Measurements from ENCODE around the gene GDF3. TPM values are rescaled to one million over a fixed set of nuclear protein-coding genes. Genes with fewer than 3 reads are reported as not detected.
A peak's percentile ranks its signal among the peaks of the same experiment; 100 is the strongest.
"Not testable (repeated sequence)": the region's sequence is repeated elsewhere in the genome, so short reads cannot be mapped to it uniquely, and the experiment has no call there.

Gene GDF3
- total RNA-seq, 3 donors from 2014 or later, result 0.33 TPM; not detected in 2

DNA sequence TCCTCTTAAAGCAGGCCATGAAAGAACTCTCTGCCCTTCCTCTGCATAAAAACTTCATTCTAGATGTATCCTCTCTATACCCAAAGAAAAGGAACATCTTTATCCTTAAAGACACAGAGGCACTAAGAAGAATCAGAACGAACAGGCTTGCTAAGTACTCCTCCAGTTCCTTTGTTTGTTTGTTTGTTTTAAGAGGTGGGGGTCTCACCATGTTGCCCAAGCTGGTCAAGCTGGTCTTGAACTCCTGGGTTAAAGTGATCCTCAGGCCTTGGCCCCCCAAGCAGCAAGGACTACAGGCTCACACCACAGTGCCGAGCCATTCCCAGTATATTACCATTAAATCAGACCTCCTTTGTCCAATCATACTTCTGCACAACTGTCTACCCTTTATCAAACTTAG, 14.0 kb downstream of the GDF3 start:
- no peaks in the 10 kb centered on the region for H3K36me3 ChIP-seq
- no peak overlapping the region for H3K27ac ChIP-seq
- no peaks in the 10 kb centered on the region for H3K9me3 ChIP-seq
- no peaks in the 10 kb centered on the region for H3K4me1 ChIP-seq
- no peak for TF ChIP-seq POLR2AphosphoS5 (IDR thresholded peaks at IDR 0.05)
- TF ChIP-seq, protein P1, sequence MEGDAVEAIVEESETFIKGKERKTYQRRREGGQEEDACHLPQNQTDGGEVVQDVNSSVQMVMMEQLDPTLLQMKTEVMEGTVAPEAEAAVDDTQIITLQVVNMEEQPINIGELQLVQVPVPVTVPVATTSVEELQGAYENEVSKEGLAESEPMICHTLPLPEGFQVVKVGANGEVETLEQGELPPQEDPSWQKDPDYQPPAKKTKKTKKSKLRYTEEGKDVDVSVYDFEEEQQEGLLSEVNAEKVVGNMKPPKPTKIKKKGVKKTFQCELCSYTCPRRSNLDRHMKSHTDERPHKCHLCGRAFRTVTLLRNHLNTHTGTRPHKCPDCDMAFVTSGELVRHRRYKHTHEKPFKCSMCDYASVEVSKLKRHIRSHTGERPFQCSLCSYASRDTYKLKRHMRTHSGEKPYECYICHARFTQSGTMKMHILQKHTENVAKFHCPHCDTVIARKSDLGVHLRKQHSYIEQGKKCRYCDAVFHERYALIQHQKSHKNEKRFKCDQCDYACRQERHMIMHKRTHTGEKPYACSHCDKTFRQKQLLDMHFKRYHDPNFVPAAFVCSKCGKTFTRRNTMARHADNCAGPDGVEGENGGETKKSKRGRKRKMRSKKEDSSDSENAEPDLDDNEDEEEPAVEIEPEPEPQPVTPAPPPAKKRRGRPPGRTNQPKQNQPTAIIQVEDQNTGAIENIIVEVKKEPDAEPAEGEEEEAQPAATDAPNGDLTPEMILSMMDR (IDR thresholded peaks at IDR 0.05), result no peak
- TF ChIP-seq POLR2A (IDR thresholded peaks at IDR 0.05), result no peak
- intact Hi-C loops (cut with DNase I; ENCODE audit: low total_unique reads), result no loop called here
- DNase-seq (ENCODE audit: low spot score in 2 of 2), result no peak
- H3K4me3 ChIP-seq, result no peak overlapping the region
- no peaks in the 10 kb centered on the region for H3K27me3 ChIP-seq

DNA sequence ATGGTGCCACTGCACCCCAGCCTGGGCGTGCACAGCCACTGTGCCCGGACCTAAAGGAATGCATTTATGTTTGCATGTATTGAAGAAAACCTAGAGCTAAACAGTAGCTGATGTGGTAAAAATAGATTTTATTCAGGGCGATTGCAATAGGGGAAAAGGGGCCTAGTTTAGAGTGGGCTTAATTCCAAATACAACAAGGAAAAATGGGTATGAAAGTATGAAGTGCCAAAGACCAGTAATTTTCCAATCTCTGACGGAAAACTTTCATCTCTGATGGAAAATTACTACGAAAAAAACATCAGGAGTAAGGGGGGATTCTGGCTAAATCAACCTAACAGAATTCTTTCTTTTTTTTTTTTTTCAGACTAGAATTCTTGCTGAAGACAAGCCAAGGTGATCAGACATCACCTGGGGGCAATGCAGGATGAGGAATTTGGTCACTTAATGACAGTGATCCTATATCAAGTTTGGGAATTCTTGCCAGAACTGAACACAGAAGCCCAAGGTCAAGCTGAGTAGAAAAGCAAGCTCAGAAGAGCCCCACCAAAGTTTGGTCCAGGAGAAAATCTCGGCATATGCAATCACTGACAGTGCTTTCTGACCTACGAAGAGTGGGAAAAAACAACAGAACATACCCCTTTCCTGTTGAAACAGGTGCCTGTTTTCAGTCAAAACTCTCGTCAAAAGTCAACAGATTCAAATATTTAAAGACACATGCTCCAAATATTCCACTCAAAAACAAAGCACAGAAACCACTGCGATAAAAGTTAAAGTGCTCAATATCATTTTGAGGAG, 16.1 kb downstream of the GDF3 start:
- Histone ChIP-seq H3K9me3 (no peaks in the 10 kb centered on the region), H3K36me3 (no peaks in the 10 kb centered on the region), H3K27ac (no peak overlapping the region), H3K4me3 (no peak overlapping the region), H3K27me3 (no peaks in the 10 kb centered on the region), H3K4me1 (no peaks in the 10 kb centered on the region)
- intact Hi-C loops (cut with DNase I; ENCODE audit: low total_unique reads), result no loop called here
- TF ChIP-seq, protein P1 (IDR thresholded peaks at IDR 0.05), result no peak
- TF ChIP-seq POLR2AphosphoS5 (IDR thresholded peaks at IDR 0.05), result no peak
- no peak for TF ChIP-seq POLR2A (IDR thresholded peaks at IDR 0.05)
- DNase-seq (ENCODE audit: low spot score in 2 of 2), result no peak

DNA sequence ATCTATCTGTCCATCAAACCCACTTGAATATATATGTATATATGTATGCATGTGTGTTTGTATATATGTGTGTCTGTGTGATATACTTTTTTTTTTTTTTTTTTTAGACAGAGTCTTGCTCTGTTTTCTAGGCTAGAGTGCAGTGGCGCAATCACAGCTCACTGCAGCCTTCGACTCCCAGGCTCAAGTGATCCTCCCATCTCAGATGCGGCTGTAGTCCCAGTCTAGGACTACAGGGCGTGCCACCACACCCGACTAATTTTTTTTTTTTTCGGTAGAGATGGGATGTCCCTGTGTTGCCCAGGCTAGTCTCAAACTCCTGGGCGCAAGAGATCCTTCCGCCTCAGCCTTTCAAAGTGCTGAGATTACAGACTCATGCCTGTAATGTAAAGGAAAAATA, 16.8 kb downstream of the GDF3 start:
- H3K27me3 ChIP-seq, result no peaks in the 10 kb centered on the region
- no peak overlapping the region for H3K27ac ChIP-seq
- TF ChIP-seq POLR2AphosphoS5 (IDR thresholded peaks at IDR 0.05) (no peak), POLR2A (IDR thresholded peaks at IDR 0.05) (no peak)
- TF ChIP-seq, protein P1 (IDR thresholded peaks at IDR 0.05), result no peak
- intact Hi-C loops (cut with DNase I; ENCODE audit: low total_unique reads), result no loop called here
- no peak overlapping the region for H3K4me3 ChIP-seq
- no peaks in the 10 kb centered on the region for H3K36me3 ChIP-seq
- no peak for DNase-seq (ENCODE audit: low spot score in 2 of 2)
- H3K9me3 ChIP-seq, result no peaks in the 10 kb centered on the region
- no peaks in the 10 kb centered on the region for H3K4me1 ChIP-seq

DNA sequence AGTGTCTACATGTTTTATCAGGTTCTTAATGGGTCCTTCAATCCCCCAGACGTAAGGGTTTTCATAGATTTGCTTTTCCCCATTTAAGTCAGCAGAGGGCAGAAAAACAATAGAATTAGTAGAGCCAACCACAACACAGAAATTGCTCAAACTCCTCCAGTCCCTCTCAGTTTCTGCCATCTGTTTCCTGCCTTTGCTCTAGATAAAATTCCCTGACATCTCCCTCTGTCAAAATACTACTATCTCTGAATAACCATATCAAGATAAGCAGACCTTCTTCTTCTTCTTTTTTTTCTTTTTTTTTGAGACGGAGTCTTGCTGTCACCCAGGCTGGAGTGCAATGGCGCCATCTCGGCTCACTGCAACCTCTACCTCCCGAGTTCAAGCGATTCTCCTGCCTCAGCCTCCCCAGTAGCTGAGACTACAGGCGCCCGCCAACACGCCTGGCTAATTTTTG, 18.1 kb downstream of the GDF3 start:
- intact Hi-C loops (cut with DNase I; ENCODE audit: low total_unique reads); DNase-seq (ENCODE audit: low spot score in 2 of 2); H3K27me3 ChIP-seq; H3K4me1 ChIP-seq; H3K27ac ChIP-seq; H3K4me3 ChIP-seq; H3K36me3 ChIP-seq; H3K9me3 ChIP-seq: not testable (repeated sequence)
- TF ChIP-seq, protein P1 (IDR thresholded peaks at IDR 0.05), result peak in 1 of 3 donors; percentile 19

DNA sequence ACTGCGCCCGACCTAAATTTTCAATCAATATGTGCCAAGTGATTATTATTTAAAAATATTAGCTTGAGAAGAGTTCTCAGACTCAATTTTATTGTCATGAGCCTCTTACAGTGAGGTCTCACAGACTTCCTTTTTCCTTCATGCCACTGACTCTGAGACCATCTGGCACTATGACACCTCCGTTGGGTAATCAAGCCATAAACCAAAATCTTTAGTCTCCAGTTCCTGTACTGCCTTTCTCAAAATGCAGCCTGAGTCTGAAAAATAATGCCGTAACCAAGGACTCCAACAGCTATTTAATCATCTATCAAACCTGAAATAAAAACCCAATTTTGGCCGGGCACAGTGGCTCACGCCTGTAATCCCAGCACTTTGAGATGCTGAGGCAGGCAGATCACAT, 20.1 kb downstream of the GDF3 start:
- DNase-seq (ENCODE audit: low spot score in 2 of 2); H3K27me3 ChIP-seq; H3K27ac ChIP-seq; H3K36me3 ChIP-seq; H3K4me1 ChIP-seq; intact Hi-C loops (cut with DNase I; ENCODE audit: low total_unique reads); H3K9me3 ChIP-seq; H3K4me3 ChIP-seq: not testable (repeated sequence)

All from breast epithelium (tissue), 4 donors.